Right lobe of liver (tissue), 4 donors: ENCODE results near the gene MACF1.

Experiments
- CTCF ChIP-seq, 4 donors: fragments of 200-600 bp in 3 of 4; fragments of 450-650 bp in 1 of 4; IDR thresholded peaks; one replicate each; pipeline versions ENCODE4 v1.5.1 to v1.8.0; 2016 to 2022; ENCODE audit warnings: antibody characterized with exemption in 4 of 4, mild to moderate bottlenecking in 2 of 4
- POLR2A ChIP-seq: fragments of 450-650 bp; IDR thresholded peaks from one replicate; pipeline ENCODE4 v1.6.1; 2017; ENCODE audit warnings: antibody characterized with exemption, mild to moderate bottlenecking
- donor health status: DM: no; HTN: no; CAD: no.
- donor health status: DM: no; HTN: no; CAD: no.
- donor health status: DM: no; HTN: yes; CAD: no.

GRCh38 chr1:39187275-39188046 is 17.0 kb upstream of the MACF1 start:
- TF ChIP-seq CTCF (IDR thresholded peaks at IDR 0.05) (no peak), POLR2A (no peak)
